Activated CD8-positive, alpha-beta T cell treated with anti-CD3 and anti-CD28 coated beads, Interleukin-2, amount 10 ng/mL, durations not matched to agents 7 days and 5 days (primary cell): ENCODE results near the gene SLC16A11. TPM values are rescaled to one million over a fixed set of nuclear protein-coding genes. Genes with fewer than 3 reads are reported as not detected.
A peak's percentile ranks its signal among the peaks of the same experiment; 100 is the strongest.

Experiments
- ATAC-seq: fragments of 150-1000 bp; cut with Tn5 transposase; one replicate; pipeline ENCODE4 v1.10.0; 2021; ENCODE audit warnings: moderate library complexity
- CTCF ChIA-PET: fragments of 350-600 bp; sonication (Branson Sonifier 250); formaldehyde crosslinking; loops from one replicate; lab custom pipeline; 2021; ENCODE audit warnings: antibody characterized with exemption; lab: Charles Lee
- POLR2A ChIA-PET: fragments of 350-600 bp; sonication (Branson Sonifier 250); formaldehyde crosslinking; loops from one replicate; lab custom pipeline; 2021; ENCODE audit warnings: antibody characterized with exemption; lab: Charles Lee
- DNase-seq: peaks from one replicate; pipeline ENCODE4 v3.0.0-alpha.2; 2020
- H3K27ac Mint-ChIP-seq: one replicate; pipeline ENCODE4 v1.8.0; 2021; ENCODE audit warnings: mild to moderate bottlenecking, mixed read lengths
- H3K27me3 Mint-ChIP-seq: one replicate; pipeline ENCODE4 v1.8.0; 2021; ENCODE audit warnings: low read depth, mixed read lengths
- H3K36me3 Mint-ChIP-seq: one replicate; pipeline ENCODE4 v1.8.0; 2021; ENCODE audit warnings: low read depth, mixed read lengths
- H3K4me1 Mint-ChIP-seq: one replicate; pipeline ENCODE4 v1.8.0; 2021; ENCODE audit warnings: low read depth, mixed read lengths
- H3K4me3 Mint-ChIP-seq: one replicate; pipeline ENCODE4 v1.8.0; 2021; ENCODE audit warnings: mild to moderate bottlenecking, mixed read lengths
- H3K9me3 Mint-ChIP-seq: one replicate; pipeline ENCODE4 v1.8.0; 2022; ENCODE audit warnings: mixed read lengths; ENCODE audit not compliant: insufficient read depth
- total RNA-seq, 2 experiments: library from RNA; stranded (reverse); gene quantifications; one replicate each; pipeline ENCODE4 v1.2.3, GENCODE V29; 2021

The SLC16A11 gene
- total RNA-seq, 2 experiments from 2014 or later: 0.34 to 0.39 TPM

DNA sequence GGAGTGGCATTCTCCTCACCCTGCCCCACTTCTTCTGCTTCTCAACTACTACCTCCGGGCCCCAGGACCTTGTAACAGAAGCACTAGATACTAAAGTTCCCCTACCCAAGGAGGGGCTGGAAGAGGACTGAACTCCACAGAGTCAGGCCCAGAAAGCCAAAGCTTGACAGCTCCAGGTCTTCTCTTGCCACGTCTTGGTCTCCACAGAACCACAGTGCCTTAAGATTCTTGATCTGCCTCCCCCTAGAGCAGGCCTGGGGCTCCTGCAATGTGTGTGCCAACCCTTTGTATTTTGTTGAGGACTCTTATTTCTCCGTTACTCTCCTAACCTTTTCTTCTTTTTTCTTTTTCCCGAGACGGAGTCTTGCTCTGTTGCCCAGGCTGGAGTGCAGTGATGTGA lies 4.1 kb downstream of the SLC16A11 start:
- Mint-ChIP-seq H3K4me3 (no peak overlapping the region), H3K4me1 (peaks cover 44% of the 10 kb centered on the region), H3K27me3 (peaks cover 5% of the 10 kb centered on the region), H3K36me3 (peaks cover 18% of the 10 kb centered on the region), H3K9me3 (no peaks in the 10 kb centered on the region), H3K27ac (peak overlapping the region; percentile 69)
- DNase-seq: no peak
- POLR2A ChIA-PET: interaction anchor here (1.9 kb wide), 1 partner anchor 18 kb away, joined by 6 read pairs; no protein-coding TSS in a partner anchor
- ATAC-seq: no peak
- CTCF ChIA-PET: interaction anchor here (0.8 to 2.5 kb wide), 5 partner anchors 12 to 125 kb away, joined by 3 to 7 read pairs (median 5); no protein-coding TSS in a partner anchor

DNA sequence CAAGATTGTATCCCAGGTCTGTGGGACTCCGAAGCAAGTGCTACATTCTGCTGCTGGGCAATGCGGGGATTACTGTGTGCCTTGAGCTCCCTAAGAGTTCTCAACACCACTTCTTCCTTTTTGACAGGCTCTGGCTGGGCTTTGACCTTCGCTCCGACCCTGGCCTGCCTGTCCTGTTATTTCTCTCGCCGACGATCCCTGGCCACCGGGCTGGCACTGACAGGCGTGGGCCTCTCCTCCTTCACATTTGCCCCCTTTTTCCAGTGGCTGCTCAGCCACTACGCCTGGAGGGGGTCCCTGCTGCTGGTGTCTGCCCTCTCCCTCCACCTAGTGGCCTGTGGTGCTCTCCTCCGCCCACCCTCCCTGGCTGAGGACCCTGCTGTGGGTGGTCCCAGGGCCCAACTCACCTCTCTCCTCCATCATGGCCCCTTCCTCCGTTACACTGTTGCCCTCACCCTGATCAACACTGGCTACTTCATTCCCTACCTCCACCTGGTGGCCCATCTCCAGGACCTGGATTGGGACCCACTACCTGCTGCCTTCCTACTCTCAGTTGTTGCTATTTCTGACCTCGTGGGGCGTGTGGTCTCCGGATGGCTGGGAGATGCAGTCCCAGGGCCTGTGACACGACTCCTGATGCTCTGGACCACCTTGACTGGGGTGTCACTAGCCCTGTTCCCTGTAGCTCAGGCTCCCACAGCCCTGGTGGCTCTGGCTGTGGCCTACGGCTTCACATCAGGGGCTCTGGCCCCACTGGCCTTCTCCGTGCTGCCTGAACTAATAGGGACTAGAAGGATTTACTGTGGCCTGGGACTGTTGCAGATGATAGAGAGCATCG lies 5.6 kb downstream of the SLC16A11 start:
- POLR2A ChIA-PET: interaction anchor here (1.9 kb wide), 1 partner anchor 16 kb away, joined by 6 read pairs; no protein-coding TSS in a partner anchor
- no peaks in the 10 kb centered on the region for H3K9me3 Mint-ChIP-seq
- H3K27ac Mint-ChIP-seq: peak overlapping the region; percentile 24
- no peak for DNase-seq
- H3K36me3 Mint-ChIP-seq: peaks cover 20% of the 10 kb centered on the region
- H3K4me3 Mint-ChIP-seq: peak overlapping the region; percentile 26
- H3K4me1 Mint-ChIP-seq: peaks cover 57% of the 10 kb centered on the region
- ATAC-seq: no peak
- CTCF ChIA-PET: interaction anchor here (0.9 to 4.3 kb wide), 6 partner anchors 8 to 95 kb away, joined by 3 to 59 read pairs (median 6); partner anchors contain the start of gene BCL6B
- H3K27me3 Mint-ChIP-seq: no peaks in the 10 kb centered on the region

DNA sequence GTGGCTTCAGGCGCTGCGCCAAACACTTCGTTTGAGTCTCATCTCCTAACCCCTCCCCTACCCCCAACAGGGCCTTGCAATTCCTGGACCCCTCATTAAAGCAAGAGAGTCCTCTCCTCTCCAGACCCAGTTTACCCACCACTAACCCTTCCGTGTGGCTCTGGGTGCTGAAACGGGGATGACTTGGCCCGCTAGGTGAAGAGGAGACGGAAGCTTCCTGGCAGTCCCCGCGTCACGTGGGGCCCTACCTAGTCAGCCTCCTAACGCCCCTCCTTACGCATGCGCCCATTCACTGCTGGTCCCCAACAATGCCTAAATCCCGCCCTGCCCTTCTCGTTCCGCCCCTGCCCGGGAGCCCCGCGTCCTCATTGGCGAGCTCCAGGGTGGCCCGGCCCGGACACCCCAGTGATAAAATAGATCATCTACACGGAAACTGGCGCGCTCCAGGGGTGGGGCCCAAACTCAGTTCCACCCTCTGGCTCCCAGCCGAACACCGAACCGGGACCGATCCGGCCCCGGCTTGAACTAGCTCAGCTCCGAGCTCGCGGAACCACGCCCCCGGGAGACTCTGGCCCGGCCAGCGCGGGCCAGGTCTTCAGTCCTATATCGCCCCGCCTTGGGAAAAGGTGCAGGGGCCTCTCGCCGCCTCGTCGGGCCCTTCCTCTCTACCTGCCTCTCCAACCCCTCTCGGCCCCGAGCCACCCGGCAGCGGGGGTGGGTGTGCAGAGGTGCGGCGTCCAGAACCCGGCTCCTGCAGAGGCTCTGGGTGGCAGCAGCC lies 8.1 kb downstream of the SLC16A11 start, which contains the start of gene SLC16A13:
SLC16A13 (plus strand) TSS at position 425 of the 778 bp plus-strand sequence. CDS start 368 bp downstream, outside the sequence.
- Mint-ChIP-seq H3K27me3 (no peaks in the 10 kb centered on the region), H3K4me1 (peaks cover 62% of the 10 kb centered on the region), H3K4me3 (peak within 1 kb of the TSS; percentile 95), H3K36me3 (peaks cover 24% of the 10 kb centered on the region), H3K9me3 (no peaks in the 10 kb centered on the region), H3K27ac (peak within 1 kb of the TSS; percentile 98)
- CTCF ChIA-PET: interaction anchor here (0.8 to 4.3 kb wide), 8 partner anchors 10 to 193 kb away, joined by 3 to 59 read pairs (median 7); partner anchors contain the start of gene BCL6B
- POLR2A ChIA-PET: interaction anchor here (0.7 to 1.7 kb wide), 15 partner anchors 8 to 284 kb away, joined by 3 to 61 read pairs (median 5); partner anchors contain the start of genes BCL6B, RNASEK and SLC16A11
- DNase-seq (peak; percentile 100), ATAC-seq (peak; percentile 93)

DNA sequence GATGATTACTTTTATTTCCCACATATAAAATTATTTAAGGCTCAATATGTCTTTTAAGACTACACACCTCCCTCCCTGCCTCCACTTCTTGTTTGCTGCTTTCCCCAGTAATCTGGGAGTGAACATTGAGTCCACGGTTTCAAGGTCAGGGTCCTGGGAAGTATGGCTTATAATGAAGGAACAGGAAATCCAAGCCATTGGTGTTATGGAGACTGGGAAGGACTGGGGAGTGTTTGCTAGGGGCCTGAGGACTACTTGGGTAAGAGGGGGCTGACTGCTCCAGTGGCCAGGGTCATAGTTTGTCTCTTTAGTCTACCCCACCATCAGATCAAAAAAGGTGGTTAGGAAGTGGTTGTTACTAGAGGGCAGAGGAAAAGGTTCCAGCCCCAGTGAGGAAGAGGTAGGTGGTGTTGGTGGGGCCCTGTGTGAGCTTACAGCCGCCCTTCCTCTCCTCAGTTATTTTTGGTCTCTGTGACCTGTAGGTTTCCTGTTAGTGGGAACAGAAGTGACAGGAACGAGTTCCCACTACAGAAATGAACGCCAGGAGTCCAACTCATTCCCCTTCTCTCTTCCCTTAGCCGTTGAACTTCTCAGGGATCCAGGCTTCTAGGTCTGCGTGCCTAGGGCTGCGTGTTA lies 8.8 kb downstream of the SLC16A11 start:
- no peaks in the 10 kb centered on the region for H3K9me3 Mint-ChIP-seq
- H3K4me3 Mint-ChIP-seq: peak overlapping the region; percentile 95
- H3K36me3 Mint-ChIP-seq: peaks cover 20% of the 10 kb centered on the region
- DNase-seq: peak; percentile 75
- peak; percentile 57 for ATAC-seq
- peak overlapping the region; percentile 98 for H3K27ac Mint-ChIP-seq
- ChIA-PET POLR2A (interaction anchor here (0.6 to 1.7 kb wide), 14 partner anchors 12 to 283 kb away, joined by 3 to 61 read pairs (median 5); partner anchors contain the start of genes BCL6B and RNASEK), CTCF (interaction anchor here (0.8 to 4.3 kb wide), 8 partner anchors 11 to 192 kb away, joined by 3 to 59 read pairs (median 7); partner anchors contain the start of gene BCL6B)
- no peaks in the 10 kb centered on the region for H3K27me3 Mint-ChIP-seq
- peaks cover 70% of the 10 kb centered on the region for H3K4me1 Mint-ChIP-seq

DNA sequence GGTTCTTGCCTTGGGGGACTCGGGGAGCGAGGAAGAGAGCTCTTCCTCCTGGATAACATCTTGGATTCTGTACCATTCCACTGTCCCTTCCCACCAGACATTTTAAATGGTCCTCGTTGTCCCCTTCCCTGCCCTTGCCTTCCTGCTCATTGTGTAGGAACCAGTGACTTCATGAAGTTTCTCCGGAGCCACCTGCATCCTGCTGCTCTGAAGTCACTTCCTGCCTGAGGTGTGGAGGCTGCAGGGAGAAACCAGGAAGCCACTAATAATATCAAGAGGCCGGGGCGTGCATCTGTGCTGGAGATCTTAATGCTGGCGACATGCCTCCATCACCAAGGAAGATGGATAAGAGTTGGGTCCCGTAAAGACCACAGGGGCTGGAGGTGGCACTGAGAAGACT lies 14.2 kb downstream of the SLC16A11 start:
- Mint-ChIP-seq H3K9me3 (no peaks in the 10 kb centered on the region), H3K27me3 (no peaks in the 10 kb centered on the region), H3K36me3 (peaks cover 9% of the 10 kb centered on the region), H3K4me1 (peaks cover 62% of the 10 kb centered on the region), H3K4me3 (peak overlapping the region; percentile 50), H3K27ac (peak overlapping the region; percentile 89)
- CTCF ChIA-PET: interaction anchor here (0.9 to 2.4 kb wide), 2 partner anchors 8 kb away, joined by 3 to 14 read pairs; no protein-coding TSS in a partner anchor
- POLR2A ChIA-PET: interaction anchor here (0.8 kb wide), 1 partner anchor 15 kb away, joined by 3 read pairs; a partner anchor contains a TSS
- DNase-seq (peak; percentile 70), ATAC-seq (peak; percentile 70)

DNA sequence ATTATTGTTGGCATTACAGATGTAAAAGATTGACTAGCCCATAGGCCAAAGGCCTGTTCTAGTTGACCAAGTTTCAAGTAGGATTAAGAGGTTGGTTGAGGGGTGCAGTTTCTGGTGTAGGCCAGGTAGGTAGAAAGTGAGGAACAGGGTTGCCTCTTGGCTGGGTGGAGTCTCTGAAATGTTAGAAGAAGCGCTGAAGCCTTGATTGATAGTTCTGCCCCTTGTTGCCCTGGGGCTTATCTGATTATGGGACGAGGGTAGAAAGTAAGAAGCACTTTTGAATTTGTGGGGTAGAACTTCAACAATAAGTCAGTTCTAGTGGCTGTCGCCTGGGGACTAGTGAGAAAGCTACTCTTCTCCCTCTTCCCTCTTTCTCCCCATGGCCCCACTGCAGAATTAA lies 14.8 kb downstream of the SLC16A11 start:
- Mint-ChIP-seq H3K4me3 (no peak overlapping the region), H3K9me3 (no peaks in the 10 kb centered on the region), H3K27ac (peak overlapping the region; percentile 89), H3K27me3 (no peaks in the 10 kb centered on the region), H3K36me3 (peaks cover 8% of the 10 kb centered on the region), H3K4me1 (peaks cover 63% of the 10 kb centered on the region)
- no peak for ATAC-seq
- no peak for DNase-seq
- CTCF ChIA-PET: interaction anchor here (0.9 to 2.4 kb wide), 2 partner anchors 7 to 9 kb away, joined by 3 to 14 read pairs; no protein-coding TSS in a partner anchor
- POLR2A ChIA-PET: interaction anchor here (2.3 kb wide), 1 partner anchor 14 kb away, joined by 11 read pairs; a partner anchor contains a TSS

DNA sequence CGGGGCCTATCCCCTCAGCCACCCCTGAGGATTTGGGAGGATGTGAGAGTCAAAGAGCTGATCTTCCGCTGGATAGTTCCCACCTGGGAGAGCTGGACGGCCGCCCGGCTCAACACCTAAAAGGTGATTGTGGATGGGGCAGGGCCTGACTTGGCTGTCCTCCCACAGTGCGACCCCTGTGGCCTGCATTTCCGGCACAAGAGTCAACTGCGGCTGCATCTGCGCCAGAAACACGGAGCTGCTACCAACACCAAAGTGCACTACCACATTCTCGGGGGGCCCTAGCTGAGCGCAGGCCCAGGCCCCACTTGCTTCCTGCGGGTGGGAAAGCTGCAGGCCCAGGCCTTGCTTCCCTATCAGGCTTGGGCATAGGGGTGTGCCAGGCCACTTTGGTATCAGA lies 16.6 kb downstream of the SLC16A11 start:
- DNase-seq (no peak), ATAC-seq (no peak)
- H3K36me3 Mint-ChIP-seq: peaks cover 5% of the 10 kb centered on the region
- no peaks in the 10 kb centered on the region for H3K27me3 Mint-ChIP-seq
- CTCF ChIA-PET: interaction anchor here (1.2 kb wide), 2 partner anchors 12 to 113 kb away, joined by 4 read pairs; no protein-coding TSS in a partner anchor
- no peak overlapping the region for H3K4me3 Mint-ChIP-seq
- POLR2A ChIA-PET: interaction anchor here (2.3 kb wide), 1 partner anchor 12 kb away, joined by 11 read pairs; a partner anchor contains a TSS
- no peaks in the 10 kb centered on the region for H3K9me3 Mint-ChIP-seq
- no peak overlapping the region for H3K27ac Mint-ChIP-seq
- H3K4me1 Mint-ChIP-seq: peaks cover 66% of the 10 kb centered on the region

DNA sequence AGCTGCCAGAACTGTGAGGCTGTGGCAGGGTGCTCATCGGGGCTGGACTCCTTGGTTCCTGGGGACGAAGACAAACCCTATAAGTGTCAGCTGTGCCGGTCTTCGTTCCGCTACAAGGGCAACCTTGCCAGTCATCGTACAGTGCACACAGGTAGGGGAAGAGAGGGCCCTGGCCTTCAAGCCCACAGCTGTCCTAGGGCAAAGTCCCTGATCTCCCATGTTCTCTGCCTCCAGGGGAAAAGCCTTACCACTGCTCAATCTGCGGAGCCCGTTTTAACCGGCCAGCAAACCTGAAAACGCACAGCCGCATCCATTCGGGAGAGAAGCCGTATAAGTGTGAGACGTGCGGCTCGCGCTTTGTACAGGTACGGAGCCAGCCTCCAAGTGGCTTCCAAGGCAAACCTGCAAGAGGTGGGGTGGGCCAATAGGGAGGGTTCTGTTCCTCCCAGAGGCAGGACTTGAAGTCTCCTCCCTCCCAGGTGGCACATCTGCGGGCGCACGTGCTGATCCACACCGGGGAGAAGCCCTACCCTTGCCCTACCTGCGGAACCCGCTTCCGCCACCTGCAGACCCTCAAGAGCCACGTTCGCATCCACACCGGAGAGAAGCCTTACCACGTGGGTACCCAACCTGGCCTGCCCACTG lies 17.3 kb downstream of the SLC16A11 start:
- no peaks in the 10 kb centered on the region for H3K27me3 Mint-ChIP-seq
- H3K4me3 Mint-ChIP-seq: no peak overlapping the region
- peaks cover 66% of the 10 kb centered on the region for H3K4me1 Mint-ChIP-seq
- ChIA-PET CTCF (interaction anchor here (1.8 kb wide), 1 partner anchor 19 kb away, joined by 9 read pairs; no protein-coding TSS in a partner anchor), POLR2A (interaction anchor here (3.2 to 7.0 kb wide), 2 partner anchors 9 to 11 kb away, joined by 16 to 61 read pairs; partner anchors contain the start of gene SLC16A13)
- DNase-seq (no peak), ATAC-seq (no peak)
- H3K9me3 Mint-ChIP-seq: no peaks in the 10 kb centered on the region
- H3K27ac Mint-ChIP-seq: no peak overlapping the region
- H3K36me3 Mint-ChIP-seq: peaks cover 4% of the 10 kb centered on the region

DNA sequence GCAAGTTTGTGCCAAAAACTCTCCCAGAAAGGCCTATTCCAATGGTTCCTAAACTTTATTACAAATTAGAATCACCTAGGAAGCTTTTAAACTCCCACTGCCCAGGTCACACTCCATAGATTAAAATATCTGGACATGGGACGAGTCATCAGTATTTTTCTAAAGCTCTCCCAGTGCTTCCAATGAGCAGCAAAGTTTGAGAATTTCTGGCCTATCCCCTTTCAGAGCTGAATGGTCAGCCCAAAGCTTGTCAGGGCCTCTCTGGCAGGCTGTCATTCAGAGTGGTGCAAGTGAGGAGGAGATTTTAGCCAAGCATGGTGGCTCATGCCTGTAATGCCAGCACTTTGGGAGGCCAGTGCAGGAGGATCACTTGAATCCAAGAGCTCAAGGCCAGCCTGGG lies 18.6 kb downstream of the SLC16A11 start:
- DNase-seq: no peak
- peaks cover 2% of the 10 kb centered on the region for H3K27me3 Mint-ChIP-seq

DNA sequence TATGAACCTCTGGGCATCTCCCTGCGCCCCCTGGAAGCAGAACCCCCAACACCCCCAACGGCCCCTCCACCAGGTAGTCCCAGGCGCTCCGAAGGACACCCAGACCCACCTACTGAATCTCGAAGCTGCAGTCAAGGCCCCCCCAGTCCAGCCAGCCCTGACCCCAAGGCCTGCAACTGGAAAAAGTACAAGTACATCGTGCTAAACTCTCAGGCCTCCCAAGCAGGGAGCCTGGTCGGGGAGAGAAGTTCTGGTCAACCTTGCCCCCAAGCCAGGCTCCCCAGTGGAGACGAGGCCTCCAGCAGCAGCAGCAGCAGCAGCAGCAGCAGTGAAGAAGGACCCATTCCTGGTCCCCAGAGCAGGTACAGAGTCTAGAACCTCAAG lies 19.5 kb downstream of the SLC16A11 start:
- H3K4me1 Mint-ChIP-seq: peaks cover 64% of the 10 kb centered on the region
- H3K36me3 Mint-ChIP-seq: no peaks in the 10 kb centered on the region
- ATAC-seq (no peak), DNase-seq (no peak)
- ChIA-PET POLR2A (interaction anchor here (1.2 to 7.0 kb wide), 3 partner anchors 9 to 12 kb away, joined by 4 to 61 read pairs (median 16); partner anchors contain the start of genes RNASEK and SLC16A13), CTCF (interaction anchor here (0.9 to 6.1 kb wide), 4 partner anchors 12 to 113 kb away, joined by 3 to 71 read pairs (median 60); partner anchors contain the start of gene RNASEK)
- H3K4me3 Mint-ChIP-seq: no peak overlapping the region
- no peak overlapping the region for H3K27ac Mint-ChIP-seq
- no peaks in the 10 kb centered on the region for H3K9me3 Mint-ChIP-seq
- H3K27me3 Mint-ChIP-seq: peaks cover 2% of the 10 kb centered on the region

More for the DNA sequence above, 18.6 kb downstream of the SLC16A11 start:
- H3K4me3 Mint-ChIP-seq: no peak overlapping the region
- no peak for ATAC-seq
- H3K4me1 Mint-ChIP-seq: peaks cover 66% of the 10 kb centered on the region
- CTCF ChIA-PET: interaction anchor here (0.9 to 1.8 kb wide), 5 partner anchors 19 to 114 kb away, joined by 3 to 9 read pairs (median 4); no protein-coding TSS in a partner anchor
- POLR2A ChIA-PET: interaction anchor here (1.2 to 7.0 kb wide), 3 partner anchors 10 to 13 kb away, joined by 4 to 61 read pairs (median 16); partner anchors contain the start of genes RNASEK and SLC16A13
- H3K27ac Mint-ChIP-seq: no peak overlapping the region
- no peaks in the 10 kb centered on the region for H3K9me3 Mint-ChIP-seq
- peaks cover 4% of the 10 kb centered on the region for H3K36me3 Mint-ChIP-seq
